Esophagus squamous epithelium (tissue), 5 donors: ENCODE data around the gene CLCF1. TPM values are rescaled to one million over a fixed set of nuclear protein-coding genes. Genes with fewer than 3 reads are reported as not detected.
"Not testable (repeated sequence)": the region's sequence is repeated elsewhere in the genome, so short reads cannot be mapped to it uniquely, and the experiment has no call there.

Source experiments
- DNase-seq: peaks from one replicate; lab custom pipeline; 2025; lab: John Stamatoyannopoulos, UW
- H3K27ac ChIP-seq, 4 donors: fragments of 200-600 bp; sonication (generic); one replicate each; pipeline ENCODE4 v1.5.1; 2016 to 2019; ENCODE audit warnings: mild to moderate bottlenecking in 1 of 4
- H3K27me3 ChIP-seq, 4 donors: fragments of 200-600 bp; sonication (generic); 1 replicate in 3 of 4; 2 replicates in 1 of 4; pipeline versions ENCODE4 v1.5.1 to v1.6.0; 2017 to 2021; ENCODE audit warnings: antibody characterized with exemption in 1 of 4
- H3K36me3 ChIP-seq, 3 donors: fragments of 200-600 bp; sonication (generic); one replicate each; pipeline ENCODE4 v1.5.1; 2016 to 2019
- H3K4me1 ChIP-seq, 3 donors: fragments of 200-600 bp; sonication (generic); one replicate each; pipeline ENCODE4 v1.5.1; 2017 to 2019
- H3K4me3 ChIP-seq, 4 donors: fragments of 200-600 bp; sonication (generic); 1 replicate in 3 of 4; 2 replicates in 1 of 4; pipeline ENCODE4 v1.5.1; 2016 to 2019; ENCODE audit warnings: mild to moderate bottlenecking in 2 of 4, moderate library complexity in 1 of 4
- H3K9me3 ChIP-seq, 3 donors: fragments of 200-600 bp; sonication (generic); one replicate each; pipeline ENCODE4 v1.5.1; 2016 to 2019
- POLR2A ChIP-seq, 4 donors: fragments of 450-650 bp; IDR thresholded peaks; one replicate each; pipeline ENCODE4 v1.6.1; 2017; ENCODE audit warnings: antibody characterized with exemption in 4 of 4, mild to moderate bottlenecking in 4 of 4, moderate library complexity in 3 of 4
- WGBS, 2 donors: methylation state at CpG; one replicate each; pipeline ENCODE4 v1.1.5; 2018; 5-methylcytosine and 5-hydroxymethylcytosine counted together
- intact Hi-C: fragments of 100-400 bp; cut with DNase I; formaldehyde crosslinking; loops from one replicate; pipeline ENCODE4 v1.15.0; 2022
- total RNA-seq, 4 donors: library from RNA; depleted of rRNA; stranded (reverse); fragments of >200 nt; gene quantifications; one replicate each; pipeline ENCODE4 v1.1.0, GENCODE V29; 2016
- TF ChIP-seq, protein P1 (sequence below), 6 experiments: fragments of 450-650 bp in 4 of 6; fragments of 200-600 bp in 2 of 6; sonication (generic) in 2 of 6; IDR thresholded peaks; one replicate each; pipeline ENCODE4 v1.5.1; 2016 to 2019; ENCODE audit warnings: antibody characterized with exemption in 6 of 6, mild to moderate bottlenecking in 4 of 6, moderate library complexity in 4 of 6
- donor health status: DM: yes; HTN: yes; CAD: no.

CLCF1 gene
- total RNA-seq, 4 donors from 2014 or later = 2.3 to 6.8 (median 2.7) TPM

- no peak overlapping the region for H3K4me3 ChIP-seq
- H3K9me3 ChIP-seq = no peaks in the 10 kb centered on the region
- no peak for DNase-seq
- H3K4me1 ChIP-seq = peaks cover 17 to 60% (median 20%) of the 10 kb centered on the region in 3 donors
- H3K27me3 ChIP-seq = no peaks in the 10 kb centered on the region
- no peak for TF ChIP-seq POLR2A (IDR thresholded peaks at IDR 0.05)
- TF ChIP-seq, protein P1, sequence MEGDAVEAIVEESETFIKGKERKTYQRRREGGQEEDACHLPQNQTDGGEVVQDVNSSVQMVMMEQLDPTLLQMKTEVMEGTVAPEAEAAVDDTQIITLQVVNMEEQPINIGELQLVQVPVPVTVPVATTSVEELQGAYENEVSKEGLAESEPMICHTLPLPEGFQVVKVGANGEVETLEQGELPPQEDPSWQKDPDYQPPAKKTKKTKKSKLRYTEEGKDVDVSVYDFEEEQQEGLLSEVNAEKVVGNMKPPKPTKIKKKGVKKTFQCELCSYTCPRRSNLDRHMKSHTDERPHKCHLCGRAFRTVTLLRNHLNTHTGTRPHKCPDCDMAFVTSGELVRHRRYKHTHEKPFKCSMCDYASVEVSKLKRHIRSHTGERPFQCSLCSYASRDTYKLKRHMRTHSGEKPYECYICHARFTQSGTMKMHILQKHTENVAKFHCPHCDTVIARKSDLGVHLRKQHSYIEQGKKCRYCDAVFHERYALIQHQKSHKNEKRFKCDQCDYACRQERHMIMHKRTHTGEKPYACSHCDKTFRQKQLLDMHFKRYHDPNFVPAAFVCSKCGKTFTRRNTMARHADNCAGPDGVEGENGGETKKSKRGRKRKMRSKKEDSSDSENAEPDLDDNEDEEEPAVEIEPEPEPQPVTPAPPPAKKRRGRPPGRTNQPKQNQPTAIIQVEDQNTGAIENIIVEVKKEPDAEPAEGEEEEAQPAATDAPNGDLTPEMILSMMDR (IDR thresholded peaks at IDR 0.05) = no peak
- WGBS, 2 donors = 74 to 82% methylated on average over 3 of the region's 3 CpGs
- intact Hi-C loops = no loop called here
- H3K27ac ChIP-seq = no peak overlapping the region
- peaks cover 0 to 27% (median 0%) of the 10 kb centered on the region in 3 donors for H3K36me3 ChIP-seq
Measured at GRCh38 chr11:67320011-67320410, 53.4 kb downstream of the CLCF1 start.

- WGBS, 2 donors = 85 to 88% methylated on average over 9 of the region's 12 CpGs
- DNase-seq, H3K9me3 ChIP-seq, H3K27me3 ChIP-seq, H3K27ac ChIP-seq: not testable (repeated sequence)
- intact Hi-C loops = loop anchor here (5.0 to 10.0 kb wide), 2 partner anchors 52 to 264 kb away; partner anchors contain the start of genes GRK2 and RHOD
- Histone ChIP-seq H3K4me3 (peak overlapping the region in 2 of 4 donors; percentile 83 to 86), H3K4me1 (peaks cover 22 to 69% (median 26%) of the 10 kb centered on the region in 3 donors), H3K36me3 (peaks cover 0 to 27% (median 0%) of the 10 kb centered on the region in 3 donors)
Measured at GRCh38 chr11:67318876-67319275, 54.5 kb downstream of the CLCF1 start.

DNA sequence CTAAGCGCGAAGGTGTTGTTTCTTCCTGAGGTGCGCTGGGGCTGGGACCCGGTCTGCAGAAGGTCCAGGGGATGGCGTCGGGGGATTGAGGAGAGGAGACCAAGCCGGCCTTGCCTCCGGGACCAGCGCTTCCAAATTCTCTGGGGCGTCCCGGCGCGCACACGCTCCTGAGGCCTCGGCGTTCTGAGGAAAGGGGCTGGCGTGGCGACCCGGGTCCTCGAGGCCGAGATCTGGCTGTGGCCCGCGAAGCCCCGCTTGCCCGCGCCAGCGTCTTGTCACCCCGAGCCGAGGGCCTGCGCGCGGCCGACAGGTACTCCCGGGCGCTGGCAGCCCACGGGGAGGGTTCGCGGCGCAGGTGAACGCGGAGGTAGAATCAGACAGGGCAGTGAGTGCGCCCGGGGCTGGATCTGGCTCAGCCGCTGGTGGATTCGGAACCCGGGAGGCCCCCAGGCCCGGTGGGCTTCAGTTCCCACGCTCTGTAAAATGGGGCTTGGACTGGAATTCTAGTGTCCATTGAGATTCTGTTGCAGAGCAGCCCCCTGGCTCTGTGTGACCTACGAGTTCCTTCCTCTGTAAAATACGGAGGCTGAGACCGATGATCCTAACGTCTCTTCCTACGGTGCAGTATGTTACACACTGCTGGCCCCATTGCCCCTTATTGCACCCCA, 55.4 kb downstream of the CLCF1 start:
- Histone ChIP-seq H3K4me1 (peaks cover 27 to 73% (median 33%) of the 10 kb centered on the region in 3 donors), H3K36me3 (peaks cover 0 to 20% (median 0%) of the 10 kb centered on the region in 3 donors), H3K9me3 (no peaks in the 10 kb centered on the region), H3K27me3 (no peaks in the 10 kb centered on the region), H3K27ac (peak overlapping the region; percentile 96 to 99 (median 98)), H3K4me3 (peak overlapping the region; percentile 77 to 86 (median 81))
- DNase-seq = no peak
- 0% methylated on average over 14 of the region's 53 CpGs; no CpG with 5 or more reads in 1 of the 2 donors for WGBS, 2 donors
- intact Hi-C loops = loop anchor here (5.0 to 10.0 kb wide), 2 partner anchors 51 to 263 kb away; partner anchors contain the start of genes GRK2 and RHOD
- no peak for TF ChIP-seq POLR2A (IDR thresholded peaks at IDR 0.05)
- TF ChIP-seq, protein P1 (IDR thresholded peaks at IDR 0.05) = no peak

DNA sequence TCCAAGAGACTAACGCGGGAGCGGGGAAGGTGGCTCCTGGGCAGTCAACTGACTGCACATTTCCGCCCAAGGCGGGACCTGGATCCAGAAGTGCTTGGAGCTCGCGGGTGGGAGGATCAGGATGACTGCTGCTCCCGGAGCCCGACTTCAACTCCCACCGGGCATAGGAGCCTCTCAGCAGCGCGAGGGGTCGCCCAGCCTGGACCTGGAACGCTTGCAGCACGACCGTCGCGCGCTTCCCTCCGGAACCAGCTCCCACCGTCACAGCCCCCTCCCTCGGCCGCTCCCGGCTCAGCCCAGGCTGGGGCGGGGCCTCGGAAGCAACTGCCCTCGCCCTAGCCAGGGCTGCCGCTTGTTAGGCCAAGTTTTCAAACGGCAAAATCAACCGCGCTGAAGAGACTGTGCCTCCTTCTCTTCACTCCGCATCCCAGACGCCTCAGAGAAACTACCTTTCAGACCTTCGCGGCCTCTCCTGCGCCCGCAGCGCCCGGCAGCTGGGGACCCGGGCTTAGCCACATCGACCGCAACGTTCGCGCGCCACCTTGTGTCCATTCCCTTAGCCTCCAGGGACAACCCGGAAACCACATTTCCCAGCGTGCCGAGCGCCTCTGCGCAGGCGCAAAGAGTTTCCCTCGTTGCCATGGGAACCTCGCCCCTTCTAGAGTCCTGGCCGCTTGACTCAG, 56.1 kb downstream of the CLCF1 start:
- Histone ChIP-seq H3K27me3 (no peaks in the 10 kb centered on the region), H3K4me3 (peak overlapping the region; percentile 77 to 86 (median 81)), H3K27ac (peak overlapping the region; percentile 96 to 99 (median 98)), H3K36me3 (peaks cover 0 to 13% (median 0%) of the 10 kb centered on the region in 3 donors), H3K4me1 (peaks cover 32 to 80% (median 37%) of the 10 kb centered on the region in 3 donors), H3K9me3 (no peaks in the 10 kb centered on the region)
- 0 to 1% methylated on average over 21 to 29 of the region's 55 CpGs for WGBS, 2 donors
- TF ChIP-seq, protein P1 (IDR thresholded peaks at IDR 0.05) = peak; percentile 93 to 99 (median 99)
- peak in 3 of 4 donors; percentile 46 to 68 (median 67) for TF ChIP-seq POLR2A (IDR thresholded peaks at IDR 0.05)
- peak; percentile 70 for DNase-seq
- intact Hi-C loops = loop anchor here (5.0 to 10.0 kb wide), 2 partner anchors 50 to 263 kb away; partner anchors contain the start of genes GRK2 and RHOD

- TF ChIP-seq, protein P1 (IDR thresholded peaks at IDR 0.05) = no peak
- TF ChIP-seq POLR2A (IDR thresholded peaks at IDR 0.05) = no peak
- no peaks in the 10 kb centered on the region for H3K27me3 ChIP-seq
- H3K9me3 ChIP-seq = no peaks in the 10 kb centered on the region
- H3K27ac ChIP-seq = peak overlapping the region; percentile 96 to 99 (median 98)
- peaks cover 0 to 8% (median 0%) of the 10 kb centered on the region in 3 donors for H3K36me3 ChIP-seq
- H3K4me1 ChIP-seq = peaks cover 37 to 85% (median 42%) of the 10 kb centered on the region in 3 donors
- 0% methylated on average over 5 to 7 of the region's 10 CpGs for WGBS, 2 donors
- intact Hi-C loops = loop anchor here (5.0 to 10.0 kb wide), 2 partner anchors 50 to 262 kb away; partner anchors contain the start of genes GRK2 and RHOD
- peak overlapping the region; percentile 77 to 86 (median 81) for H3K4me3 ChIP-seq
- DNase-seq = no peak
Measured at GRCh38 chr11:67316882-67317204, 56.6 kb downstream of the CLCF1 start.
